GM12878 (cell line): ENCODE measurements around the gene ATP5PD. TPM values are rescaled to one million over a fixed set of nuclear protein-coding genes. Genes with fewer than 3 reads are reported as not detected.

Source experiments
- ATAC-seq: fragments of 200-7000 bp; cut with Tn5 transposase; 3 replicates; pipeline ENCODE4 v1.9.1; 2020; ENCODE audit warnings: mild to moderate bottlenecking, moderate library complexity
- BruUV-seq: library from RNA; stranded (reverse); fragments of 400-500 nt; replicated peaks from 2 replicates; lab custom pipeline; 2021; lab: Mats Ljungman, UMichigan
- CTCF ChIA-PET: fragments of 300-600 bp; sonication (Branson Sonifier 250); formaldehyde crosslinking; extraction: SDS; loops from one replicate; lab custom pipeline; 2021; ENCODE audit warnings: inconsistent platforms; lab: Yijun Ruan, JAX
- POLR2A ChIA-PET: fragments of 350-600 bp; formaldehyde crosslinking; extraction: SDS; loops from one replicate; lab custom pipeline; 2021; ENCODE audit warnings: inconsistent platforms; lab: Charles Lee
- RAD21 ChIA-PET: fragments of 300-600 bp; sonication (Branson Sonifier 250); formaldehyde crosslinking; loops from one replicate; lab custom pipeline; 2023; ENCODE audit warnings: antibody characterized with exemption; ENCODE audit not compliant: unreplicated experiment; lab: Charles Lee
- SMC1A ChIA-PET: fragments of 300-600 bp; sonication (Branson Sonifier 250); formaldehyde crosslinking; loops from one replicate; lab custom pipeline; 2023; ENCODE audit not compliant: unreplicated experiment, uncharacterized antibody; lab: Charles Lee
- DNase-seq: peaks from one replicate; pipeline ENCODE4 v3.0.0-alpha.2; 2011; ENCODE audit warnings: low read depth, low spot score
- FAIRE-seq: peaks from 3 replicates; lab custom pipeline; 2011; peaks lifted over from hg19 to GRCh38; lab: Jason Lieb, UNC
- H2AFZ ChIP-seq: 2 replicates; pipeline ENCODE4 v1.6.0; 2011; ENCODE audit warnings: low read depth, low read length, control low read depth; ENCODE audit not compliant: control insufficient read depth
- H3K27ac ChIP-seq: 2 replicates; pipeline ENCODE4 v1.5.1; 2011; ENCODE audit warnings: control low read depth; ENCODE audit not compliant: control insufficient read depth, insufficient read depth
- H3K27me3 ChIP-seq, 2 experiments: replicated peaks in 1 of 2; 2 replicates each; pipeline versions ENCODE4 v1.6.0 to v1.6.1; 2011; ENCODE audit warnings: low read length in 1 of 2; ENCODE audit not compliant: control insufficient read depth in 2 of 2, insufficient read depth in 2 of 2
- H3K36me3 ChIP-seq, 2 experiments: 2 replicates each; pipeline ENCODE4 v1.5.1; 2011; ENCODE audit warnings: low read length in 1 of 2; ENCODE audit not compliant: control insufficient read depth in 2 of 2, insufficient read depth in 2 of 2
- H3K4me1 ChIP-seq: 2 replicates; pipeline ENCODE4 v1.6.1; 2011; ENCODE audit warnings: mild to moderate bottlenecking, low read length, moderate library complexity, mixed read lengths; ENCODE audit not compliant: control insufficient read depth, insufficient read depth
- H3K4me2 ChIP-seq: 2 replicates; pipeline ENCODE4 v1.6.0; 2011; ENCODE audit warnings: control low read depth; ENCODE audit not compliant: control insufficient read depth, insufficient read depth
- H3K4me3 ChIP-seq: fragments of 200-600 bp; sonication (generic); 2 replicates; pipeline ENCODE4 v1.5.1; 2016
- H3K79me2 ChIP-seq: 2 replicates; pipeline ENCODE4 v1.6.0; 2011; ENCODE audit warnings: low read length; ENCODE audit not compliant: control insufficient read depth, insufficient read depth
- H3K9ac ChIP-seq: 2 replicates; pipeline ENCODE4 v1.8.0; 2011; ENCODE audit warnings: low read length, control low read depth, mixed read lengths; ENCODE audit not compliant: control insufficient read depth, insufficient read depth
- H3K9me3 ChIP-seq: replicated peaks from 3 replicates; pipeline ENCODE4 v1.5.1; 2011; ENCODE audit warnings: mild to moderate bottlenecking, low read length; ENCODE audit not compliant: control insufficient read depth, insufficient read depth
- H4K20me1 ChIP-seq: 2 replicates; pipeline ENCODE4 v1.6.0; 2011; ENCODE audit not compliant: control insufficient read depth, insufficient read depth
- EED ChIP-seq: sonication (generic); IDR thresholded peaks from 2 replicates; pipeline ENCODE4 v1.6.1; 2016; ENCODE audit warnings: antibody characterized with exemption, low read depth
- MLLT1 ChIP-seq: fragments of 450-650 bp; IDR thresholded peaks from 2 replicates; pipeline ENCODE4 v1.6.1; 2016; ENCODE audit warnings: mild to moderate bottlenecking
- RCOR1 ChIP-seq: conservative IDR thresholded peaks from 2 replicates; pipeline ENCODE4 v1.6.1; 2012; ENCODE audit warnings: low read depth, low read length, improper control_type of control experiment
- WGBS: methylation state at CpG from one replicate; pipeline ENCODE4 v1.1.6; 2016; ENCODE audit warnings: low lambda C conversion rate; ENCODE audit not compliant: insufficient replicate concordance, insufficient coverage; ENCODE audit errors: missing lambda C conversion rate; 5-methylcytosine and 5-hydroxymethylcytosine counted together
- in situ Hi-C: fragments of 300-500 bp; cut with MboI; formaldehyde crosslinking; loops from 9 replicates; pipeline ENCODE4 v1.14.3; 2018; ENCODE audit warnings: mixed read lengths
- intact Hi-C: fragments of 100-400 bp; cut with micrococcal nuclease; formaldehyde crosslinking; loops from one replicate; pipeline ENCODE4 v1.14.2; 2022; ENCODE audit not compliant: unreplicated experiment
- polyA plus RNA-seq, 11 experiments: library from polyadenylated mRNA; depleted of rRNA in 4 of 11; unstranded in 6 of 11; stranded (reverse) in 5 of 11; fragments of >200 nt; fragmentation: Nextera tagmentation in 4 of 11; fragmentation: Illumina TruSeq in 1 of 11; extraction: Ambion mirVana in 4 of 11; extraction: Trizol in 1 of 11; gene quantifications; 1 replicate in 1 of 11; 2 replicates in 10 of 11; pipeline versions ENCODE4 v1.2.1 to v1.2.3, GENCODE V29; 2011 to 2016; ENCODE audit warnings: inconsistent platforms in 2 of 11, missing spikeins in 2 of 11, low read depth in 1 of 11
- total RNA-seq, 4 experiments: library from RNA; depleted of rRNA in 3 of 4; stranded (reverse); fragments of >200 nt in 3 of 4; fragmentation: Illumina TruSeq in 1 of 4; extraction: Trizol in 1 of 4; gene quantifications; 2 replicates each; pipeline versions ENCODE4 v1.2.1 to v1.2.3, GENCODE V29; 2013 to 2021
- TF ChIP-seq, protein P1 (sequence below): fragments of 450-650 bp; IDR thresholded peaks from 2 replicates; pipeline ENCODE4 v1.6.1; 2017; ENCODE audit warnings: mild to moderate bottlenecking, moderate library complexity
- TF ChIP-seq, protein P2 (sequence below): IDR thresholded peaks from 2 replicates; pipeline ENCODE4 v1.6.1; 2012; ENCODE audit warnings: mild to moderate bottlenecking, low read depth, low read length

The ATP5PD gene
- total and polyA plus RNA-seq, 10 of the 15 experiments (the other 5 are each of a cell fraction or from before 2014, with no cell fraction given) = 172 to 772 (median 321) TPM

- TF ChIP-seq, protein P1, sequence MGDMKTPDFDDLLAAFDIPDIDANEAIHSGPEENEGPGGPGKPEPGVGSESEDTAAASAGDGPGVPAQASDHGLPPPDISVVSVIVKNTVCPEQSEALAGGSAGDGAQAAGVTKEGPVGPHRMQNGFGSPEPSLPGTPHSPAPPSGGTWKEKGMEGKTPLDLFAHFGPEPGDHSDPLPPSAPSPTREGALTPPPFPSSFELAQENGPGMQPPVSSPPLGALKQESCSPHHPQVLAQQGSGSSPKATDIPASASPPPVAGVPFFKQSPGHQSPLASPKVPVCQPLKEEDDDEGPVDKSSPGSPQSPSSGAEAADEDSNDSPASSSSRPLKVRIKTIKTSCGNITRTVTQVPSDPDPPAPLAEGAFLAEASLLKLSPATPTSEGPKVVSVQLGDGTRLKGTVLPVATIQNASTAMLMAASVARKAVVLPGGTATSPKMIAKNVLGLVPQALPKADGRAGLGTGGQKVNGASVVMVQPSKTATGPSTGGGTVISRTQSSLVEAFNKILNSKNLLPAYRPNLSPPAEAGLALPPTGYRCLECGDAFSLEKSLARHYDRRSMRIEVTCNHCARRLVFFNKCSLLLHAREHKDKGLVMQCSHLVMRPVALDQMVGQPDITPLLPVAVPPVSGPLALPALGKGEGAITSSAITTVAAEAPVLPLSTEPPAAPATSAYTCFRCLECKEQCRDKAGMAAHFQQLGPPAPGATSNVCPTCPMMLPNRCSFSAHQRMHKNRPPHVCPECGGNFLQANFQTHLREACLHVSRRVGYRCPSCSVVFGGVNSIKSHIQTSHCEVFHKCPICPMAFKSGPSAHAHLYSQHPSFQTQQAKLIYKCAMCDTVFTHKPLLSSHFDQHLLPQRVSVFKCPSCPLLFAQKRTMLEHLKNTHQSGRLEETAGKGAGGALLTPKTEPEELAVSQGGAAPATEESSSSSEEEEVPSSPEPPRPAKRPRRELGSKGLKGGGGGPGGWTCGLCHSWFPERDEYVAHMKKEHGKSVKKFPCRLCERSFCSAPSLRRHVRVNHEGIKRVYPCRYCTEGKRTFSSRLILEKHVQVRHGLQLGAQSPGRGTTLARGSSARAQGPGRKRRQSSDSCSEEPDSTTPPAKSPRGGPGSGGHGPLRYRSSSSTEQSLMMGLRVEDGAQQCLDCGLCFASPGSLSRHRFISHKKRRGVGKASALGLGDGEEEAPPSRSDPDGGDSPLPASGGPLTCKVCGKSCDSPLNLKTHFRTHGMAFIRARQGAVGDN = 0 out of 2 replicates have a peak, but pooled peaks have one; percentile 46
- no peak for TF ChIP-seq RCOR1
- peak; percentile 27; the same call in 1 of the 2 replicates for TF ChIP-seq EED
Observed at GRCh38 chr17:75087558-75088453, 41.0 kb upstream of the ATP5PD start, which contains the start of gene SLC16A5 (continued).

DNA sequence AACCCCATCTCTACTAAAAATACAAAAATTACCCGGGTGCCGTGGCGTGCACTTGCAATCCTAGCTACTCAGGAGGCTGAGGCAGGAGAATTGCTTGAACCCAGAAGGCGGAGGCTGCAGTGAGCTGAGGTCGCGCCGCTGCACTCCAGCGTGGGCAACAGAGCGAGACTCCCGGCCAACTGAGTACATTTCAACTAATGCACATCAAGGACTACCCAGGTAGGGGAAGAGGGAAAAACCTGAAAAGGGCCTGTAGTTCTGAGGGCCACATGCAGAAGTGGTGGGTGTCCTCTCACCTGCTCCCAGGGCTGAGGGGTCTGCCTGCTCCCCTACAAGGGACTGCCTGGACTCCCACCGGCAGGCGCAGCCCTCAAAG lies 40.4 kb upstream of the ATP5PD start:
- POLR2A ChIA-PET = interaction anchor here (0.9 to 3.1 kb wide), 2 partner anchors 10 to 12 kb away, joined by 3 to 15 read pairs; no protein-coding TSS in a partner anchor
- peak overlapping the region; percentile 94 for H2AFZ ChIP-seq
- intact Hi-C loops = no loop called here
- TF ChIP-seq, protein P2, sequence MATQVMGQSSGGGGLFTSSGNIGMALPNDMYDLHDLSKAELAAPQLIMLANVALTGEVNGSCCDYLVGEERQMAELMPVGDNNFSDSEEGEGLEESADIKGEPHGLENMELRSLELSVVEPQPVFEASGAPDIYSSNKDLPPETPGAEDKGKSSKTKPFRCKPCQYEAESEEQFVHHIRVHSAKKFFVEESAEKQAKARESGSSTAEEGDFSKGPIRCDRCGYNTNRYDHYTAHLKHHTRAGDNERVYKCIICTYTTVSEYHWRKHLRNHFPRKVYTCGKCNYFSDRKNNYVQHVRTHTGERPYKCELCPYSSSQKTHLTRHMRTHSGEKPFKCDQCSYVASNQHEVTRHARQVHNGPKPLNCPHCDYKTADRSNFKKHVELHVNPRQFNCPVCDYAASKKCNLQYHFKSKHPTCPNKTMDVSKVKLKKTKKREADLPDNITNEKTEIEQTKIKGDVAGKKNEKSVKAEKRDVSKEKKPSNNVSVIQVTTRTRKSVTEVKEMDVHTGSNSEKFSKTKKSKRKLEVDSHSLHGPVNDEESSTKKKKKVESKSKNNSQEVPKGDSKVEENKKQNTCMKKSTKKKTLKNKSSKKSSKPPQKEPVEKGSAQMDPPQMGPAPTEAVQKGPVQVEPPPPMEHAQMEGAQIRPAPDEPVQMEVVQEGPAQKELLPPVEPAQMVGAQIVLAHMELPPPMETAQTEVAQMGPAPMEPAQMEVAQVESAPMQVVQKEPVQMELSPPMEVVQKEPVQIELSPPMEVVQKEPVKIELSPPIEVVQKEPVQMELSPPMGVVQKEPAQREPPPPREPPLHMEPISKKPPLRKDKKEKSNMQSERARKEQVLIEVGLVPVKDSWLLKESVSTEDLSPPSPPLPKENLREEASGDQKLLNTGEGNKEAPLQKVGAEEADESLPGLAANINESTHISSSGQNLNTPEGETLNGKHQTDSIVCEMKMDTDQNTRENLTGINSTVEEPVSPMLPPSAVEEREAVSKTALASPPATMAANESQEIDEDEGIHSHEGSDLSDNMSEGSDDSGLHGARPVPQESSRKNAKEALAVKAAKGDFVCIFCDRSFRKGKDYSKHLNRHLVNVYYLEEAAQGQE = no peak
- 0 out of 2 replicates have a peak, but pooled peaks have one; percentile 22 for TF ChIP-seq MLLT1

More for the DNA sequence above, 40.4 kb upstream of the ATP5PD start:
- SMC1A ChIA-PET = interaction anchor here (2.7 kb wide), 1 partner anchor 8 kb away, joined by 9 read pairs; no protein-coding TSS in a partner anchor
- CTCF ChIA-PET = interaction anchor here (0.6 to 3.1 kb wide), 2 partner anchors 27 kb away, joined by 3 to 12 read pairs; no protein-coding TSS in a partner anchor
- in situ Hi-C loops = no loop called here
- FAIRE-seq = no peak
- WGBS = 73% methylated on average over 12 of the region's 12 CpGs
- H3K4me1 ChIP-seq = peaks cover 13% of the 10 kb centered on the region
- H3K27me3 ChIP-seq = no peaks in the 10 kb centered on the region
- RAD21 ChIA-PET = interaction anchor here (0.7 to 1.7 kb wide), 2 partner anchors 8 to 37 kb away, joined by 3 to 9 read pairs; no protein-coding TSS in a partner anchor
- BruUV-seq = no TSS peak
- DNase-seq = no peak
- no peaks in the 10 kb centered on the region for H3K36me3 ChIP-seq
- peak; percentile 8; the same call in 2 of the 3 replicates for ATAC-seq
- peak overlapping the region; percentile 98 for H3K4me2 ChIP-seq
- no peaks in the 10 kb centered on the region for H3K79me2 ChIP-seq
- H3K4me3 ChIP-seq = peak overlapping the region; percentile 69
- H4K20me1 ChIP-seq = no peaks in the 10 kb centered on the region
- no peaks in the 10 kb centered on the region for H3K9me3 ChIP-seq
- H3K27ac ChIP-seq = peak overlapping the region; percentile 50; the same call in 1 of the 2 replicates
- H3K9ac ChIP-seq = peak overlapping the region; percentile 77
